ENCODE results near the gene MBD3. TPM values are rescaled to one million over a fixed set of nuclear protein-coding genes. Genes with fewer than 3 reads are reported as not detected.

The MBD3 gene
- polyA plus RNA-seq, 1 experiment, result 21.9 TPM

DNA sequence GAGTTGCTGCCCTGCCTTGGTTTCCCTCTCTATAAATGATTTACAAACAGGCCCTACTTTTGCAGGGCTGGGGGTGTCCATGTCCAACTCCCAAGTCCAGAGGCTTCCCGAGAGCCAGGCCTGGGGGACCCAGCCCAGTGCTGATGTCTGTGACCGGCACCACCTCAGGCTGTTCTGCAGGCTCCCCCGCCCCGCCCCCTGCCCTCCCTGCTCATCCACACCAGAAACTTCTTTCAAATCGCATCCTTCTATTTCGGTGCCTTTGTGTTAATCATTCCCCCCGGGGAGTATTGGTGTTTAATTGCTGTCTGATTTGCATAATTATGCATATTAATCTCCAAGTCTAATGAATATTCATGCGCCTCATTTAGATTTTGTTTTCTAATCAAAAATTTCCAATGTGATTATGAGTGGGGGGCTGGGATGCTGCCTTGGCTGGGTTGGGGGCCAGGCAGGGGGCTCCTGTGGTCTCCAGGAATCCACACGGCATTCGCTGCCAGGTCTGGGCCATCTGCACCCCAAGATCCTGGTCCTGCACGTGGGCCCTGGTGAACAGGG is 40.7 kb upstream of the MBD3 start:
- DNase-seq (ENCODE audit: low read depth, low spot score), result no peak
- POLR2A ChIA-PET, result no interaction called here
- no peak for TF ChIP-seq CTCF (IDR thresholded peaks at IDR 0.05; ENCODE audit: low read depth, low read length)
- Histone ChIP-seq H3K27me3 (ENCODE audit: control insufficient read depth, insufficient read depth, low read length) (no peaks in the 10 kb centered on the region), H3K27ac (ENCODE audit: low read depth, low read length) (no peak overlapping the region), H3K9me3 (ENCODE audit: control insufficient read depth, insufficient read depth, low read length) (peaks cover 15% of the 10 kb centered on the region), H3K4me3 (ENCODE audit: low read depth, low read length) (no peak overlapping the region)
- CTCF ChIA-PET, result no interaction called here

GRCh38 chr19:1632462-1633268 is 40.0 kb upstream of the MBD3 start:
- no peak for DNase-seq (ENCODE audit: low read depth, low spot score)
- CTCF ChIA-PET, result no interaction called here
- Histone ChIP-seq H3K27ac (ENCODE audit: low read depth, low read length) (no peak overlapping the region), H3K9me3 (ENCODE audit: control insufficient read depth, insufficient read depth, low read length) (peaks cover 15% of the 10 kb centered on the region), H3K27me3 (ENCODE audit: control insufficient read depth, insufficient read depth, low read length) (no peaks in the 10 kb centered on the region), H3K4me3 (ENCODE audit: low read depth, low read length) (no peak overlapping the region)
- TF ChIP-seq CTCF (IDR thresholded peaks at IDR 0.05; ENCODE audit: low read depth, low read length), result no peak
- POLR2A ChIA-PET, result no interaction called here

- Histone ChIP-seq H3K9me3 (ENCODE audit: control insufficient read depth, insufficient read depth, low read length) (peaks cover 8% of the 10 kb centered on the region), H3K4me3 (ENCODE audit: low read depth, low read length) (no peak overlapping the region), H3K27ac (ENCODE audit: low read depth, low read length) (no peak overlapping the region), H3K27me3 (ENCODE audit: control insufficient read depth, insufficient read depth, low read length) (no peaks in the 10 kb centered on the region)
- POLR2A ChIA-PET, result no interaction called here
- no peak for TF ChIP-seq CTCF (IDR thresholded peaks at IDR 0.05; ENCODE audit: low read depth, low read length)
- CTCF ChIA-PET, result no interaction called here
- no peak for DNase-seq (ENCODE audit: low read depth, low spot score)
Measured at GRCh38 chr19:1631557-1632100, 39.0 kb upstream of the MBD3 start.

DNA sequence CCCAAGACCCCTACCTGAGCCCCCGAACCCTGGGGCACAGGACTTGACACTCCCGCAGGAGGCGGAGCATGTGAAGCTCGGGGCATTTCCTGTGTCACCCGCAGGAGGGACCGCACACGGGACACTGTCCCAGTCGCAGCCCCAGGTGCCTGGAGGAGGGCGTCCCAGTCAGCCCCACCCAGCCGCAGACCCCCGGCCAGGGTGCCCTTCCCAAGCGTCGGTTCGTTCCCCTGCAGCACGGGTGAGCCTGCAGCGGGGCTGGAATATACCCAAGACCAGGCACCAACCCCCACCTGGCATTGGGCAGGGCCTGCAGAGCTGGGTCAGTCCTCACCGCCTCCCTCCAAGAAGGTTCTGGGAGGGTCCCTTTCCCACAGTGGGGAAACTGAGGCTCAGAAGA is 38.1 kb upstream of the MBD3 start:
- no peak for DNase-seq (ENCODE audit: low read depth, low spot score)
- ChIA-PET CTCF (no interaction called here), POLR2A (no interaction called here)
- no peak for TF ChIP-seq CTCF (IDR thresholded peaks at IDR 0.05; ENCODE audit: low read depth, low read length)
- H3K27ac ChIP-seq (ENCODE audit: low read depth, low read length), result no peak overlapping the region
- no peak overlapping the region for H3K4me3 ChIP-seq (ENCODE audit: low read depth, low read length)
- H3K9me3 ChIP-seq (ENCODE audit: control insufficient read depth, insufficient read depth, low read length), result peaks cover 5% of the 10 kb centered on the region
- no peaks in the 10 kb centered on the region for H3K27me3 ChIP-seq (ENCODE audit: control insufficient read depth, insufficient read depth, low read length)

- Histone ChIP-seq H3K27ac (ENCODE audit: low read depth, low read length) (no peak overlapping the region), H3K9me3 (ENCODE audit: control insufficient read depth, insufficient read depth, low read length) (peaks cover 7% of the 10 kb centered on the region), H3K4me3 (ENCODE audit: low read depth, low read length) (no peak overlapping the region), H3K27me3 (ENCODE audit: control insufficient read depth, insufficient read depth, low read length) (no peaks in the 10 kb centered on the region)
- CTCF ChIA-PET, result no interaction called here
- DNase-seq (ENCODE audit: low read depth, low spot score), result no peak
- POLR2A ChIA-PET, result no interaction called here
- no peak for TF ChIP-seq CTCF (IDR thresholded peaks at IDR 0.05; ENCODE audit: low read depth, low read length)
Measured at GRCh38 chr19:1630012-1630411, 37.3 kb upstream of the MBD3 start.

Measured in AG04450 (cell line).